Stimulated activated CD4-positive, alpha-beta T cell treated with anti-CD3 and anti-CD28 coated beads, Interleukin-2, amount 100 ng/mL, for 4 hours (primary cell): ENCODE results near the gene FAM9B.
A peak's percentile ranks its signal among the peaks of the same experiment; 100 is the strongest.
"Not testable (repeated sequence)": the region's sequence is repeated elsewhere in the genome, so short reads cannot be mapped to it uniquely, and the experiment has no call there.

Source experiments
- DNase-seq: peaks from one replicate; pipeline ENCODE4 v3.0.0-alpha.2; 2020; ENCODE audit warnings: low read depth

Gene FAM9B

DNA sequence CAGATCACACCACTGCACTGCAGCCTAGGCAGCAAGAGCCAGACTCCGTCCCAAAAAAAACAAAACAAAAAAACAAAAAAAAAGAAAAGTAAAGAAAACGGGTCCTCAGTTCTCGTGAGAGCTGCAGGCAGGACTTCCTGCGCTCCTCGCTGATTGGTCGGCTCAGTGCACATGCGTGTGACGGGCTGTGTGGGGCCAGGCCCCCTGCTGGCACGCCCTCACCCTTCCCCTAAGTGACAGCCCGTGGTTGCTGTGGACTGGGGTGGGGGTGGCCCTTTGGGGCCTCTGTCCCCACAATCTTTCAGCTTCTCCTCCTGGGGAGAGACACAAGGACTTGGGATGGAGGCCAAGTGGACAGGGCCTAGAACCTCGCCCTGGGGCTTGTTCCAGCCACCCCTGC lies at the start of gene FAM9B:
Gene FAM9B (minus strand): TSS at position 139 of the 400 bp plus-strand sequence. CDS start 1,141 bp downstream, outside the sequence.
- no peak for DNase-seq

DNA sequence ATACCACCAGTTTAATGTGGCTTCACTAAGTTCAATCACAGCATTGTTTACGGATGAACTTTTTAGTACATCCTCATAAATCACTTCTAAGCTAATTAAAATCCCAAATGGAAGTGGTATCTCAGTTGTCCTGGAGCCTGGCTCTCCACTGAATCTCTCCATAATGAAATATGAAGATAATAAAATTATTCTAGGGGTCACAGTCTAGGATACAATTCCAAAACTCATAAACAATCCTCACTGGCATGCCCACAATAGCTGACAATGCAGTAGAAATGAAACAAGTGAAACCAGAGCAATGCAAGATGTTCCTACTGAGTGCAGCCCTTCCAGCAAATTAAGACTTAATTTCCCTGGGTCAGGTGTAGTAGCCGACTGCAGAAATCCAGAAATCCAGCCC lies 47.3 kb upstream of the FAM9B start:
- no peak for DNase-seq

DNA sequence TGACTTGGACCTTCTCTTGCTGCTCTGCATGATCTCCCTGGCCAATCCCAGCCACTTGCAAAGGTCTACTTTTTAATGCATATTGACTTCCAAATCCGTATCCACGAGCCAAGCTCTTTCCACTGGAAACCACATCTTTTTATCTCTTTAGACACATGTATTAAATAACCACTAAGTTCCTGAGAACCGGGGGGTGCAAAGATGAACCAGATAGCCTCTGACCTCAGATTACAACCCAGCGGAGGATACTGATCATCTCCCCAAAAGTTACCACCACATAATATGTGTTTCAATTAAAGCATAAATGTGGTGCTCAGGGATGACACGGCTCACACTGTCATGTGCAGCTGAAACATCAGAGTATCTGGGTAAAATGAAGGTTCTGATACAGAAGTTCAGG lies 40.4 kb upstream of the FAM9B start:
- no peak for DNase-seq

DNA sequence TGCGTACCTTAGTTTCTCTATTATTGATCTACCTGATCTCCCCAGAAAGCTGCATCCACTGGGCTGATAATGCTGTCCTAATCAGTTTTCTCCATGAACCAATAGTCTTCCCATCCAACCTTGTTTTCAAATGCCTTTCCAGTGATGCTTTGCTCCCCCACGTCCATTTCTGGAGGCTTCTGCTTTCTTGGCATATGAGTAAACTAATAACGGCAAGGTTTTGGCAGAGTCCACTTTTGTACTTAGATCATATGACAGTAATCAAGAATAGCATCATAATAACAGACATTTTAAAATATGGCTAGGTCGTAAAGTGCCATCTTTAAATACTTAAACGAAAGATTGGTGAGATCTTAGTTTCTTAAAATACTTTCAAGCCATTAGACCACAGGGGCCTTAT lies 38.4 kb upstream of the FAM9B start:
- no peak for DNase-seq

DNA sequence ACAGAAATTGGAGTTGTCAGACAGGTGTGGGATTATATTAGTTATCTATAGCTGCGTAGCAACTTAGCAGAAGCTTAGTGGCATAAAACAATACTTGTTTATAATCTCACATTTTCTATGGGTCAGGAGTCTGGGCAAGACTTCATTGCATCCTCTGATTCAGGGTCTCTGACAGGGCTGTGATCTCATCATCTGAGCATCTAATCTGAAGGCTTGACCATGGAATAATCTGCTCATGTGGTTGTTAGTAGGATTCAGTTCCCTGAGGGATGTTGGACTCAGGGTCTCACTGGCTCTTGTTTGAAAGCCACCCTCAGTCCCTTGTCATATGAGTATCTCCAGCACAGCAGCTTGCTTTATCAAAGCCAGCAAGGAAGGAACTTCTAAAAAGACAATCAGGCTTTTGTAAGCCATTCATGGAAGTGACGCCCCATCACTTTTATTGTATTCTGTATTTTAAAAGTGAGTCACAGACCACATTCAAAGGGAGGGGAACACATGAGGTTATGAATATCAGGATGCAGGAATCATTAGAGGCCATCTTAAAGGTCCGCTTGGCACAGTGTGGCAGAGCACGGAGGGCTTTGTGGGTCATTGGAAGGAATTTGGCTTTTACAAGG lies 37.2 kb upstream of the FAM9B start:
- no peak for DNase-seq

DNA sequence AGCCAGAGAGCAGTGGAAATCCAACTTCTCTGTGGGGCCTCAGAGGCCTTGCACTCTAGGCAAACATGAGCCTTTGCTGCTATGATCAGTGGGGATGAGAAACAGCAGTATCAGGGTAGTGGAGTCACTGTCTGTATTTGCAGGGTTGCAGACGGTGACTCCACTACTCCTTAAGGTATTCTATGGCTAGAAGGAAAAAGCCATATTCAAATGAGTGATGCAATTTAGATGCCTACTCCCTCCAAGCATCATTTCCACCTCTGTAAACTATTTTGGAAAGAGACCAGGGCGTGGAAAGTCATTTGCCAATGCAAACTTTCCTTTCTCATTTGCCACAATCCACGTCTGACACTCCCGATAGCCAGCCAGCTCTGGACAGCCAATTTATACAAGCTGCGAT lies 35.6 kb upstream of the FAM9B start:
- no peak for DNase-seq

DNA sequence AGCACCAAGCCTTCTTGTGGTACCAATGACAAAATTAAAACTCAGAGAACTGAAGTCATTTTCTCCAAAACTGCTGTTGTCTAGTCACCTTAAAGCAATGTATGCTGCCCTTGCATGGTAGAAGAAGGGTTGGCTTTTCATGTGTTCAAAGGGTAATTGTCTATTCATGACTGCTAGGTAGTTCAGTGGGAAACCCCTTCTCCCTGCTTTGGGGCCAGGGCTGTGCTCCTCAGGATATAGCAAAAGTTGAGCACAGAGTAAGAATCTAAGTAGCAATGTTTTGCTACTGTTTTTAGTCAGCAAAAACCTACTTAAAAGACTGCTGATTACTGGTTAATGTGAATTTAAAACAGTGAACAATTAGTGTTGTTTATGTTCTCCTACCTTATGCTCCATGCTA lies 30.8 kb upstream of the FAM9B start:
- DNase-seq: no peak

DNA sequence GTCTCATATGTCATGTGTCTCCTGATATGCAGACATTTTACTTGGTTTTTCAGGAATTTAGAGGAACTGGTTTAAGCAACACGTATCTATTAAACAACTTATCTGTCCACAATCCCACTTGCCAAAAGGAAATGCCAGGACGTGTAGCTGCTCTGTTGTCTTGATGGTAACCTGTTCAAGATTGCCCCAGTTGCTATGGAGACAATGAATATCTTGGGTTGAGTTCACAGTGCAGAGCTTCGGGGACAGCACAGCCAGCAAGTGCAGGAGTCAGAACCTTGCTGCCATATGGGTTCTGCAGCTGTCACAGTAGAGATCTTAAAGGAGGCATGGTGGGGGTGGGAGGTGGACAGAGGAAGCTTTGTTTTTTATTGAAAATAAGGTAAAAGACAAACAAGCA lies 28.7 kb upstream of the FAM9B start:
- no peak for DNase-seq

DNA sequence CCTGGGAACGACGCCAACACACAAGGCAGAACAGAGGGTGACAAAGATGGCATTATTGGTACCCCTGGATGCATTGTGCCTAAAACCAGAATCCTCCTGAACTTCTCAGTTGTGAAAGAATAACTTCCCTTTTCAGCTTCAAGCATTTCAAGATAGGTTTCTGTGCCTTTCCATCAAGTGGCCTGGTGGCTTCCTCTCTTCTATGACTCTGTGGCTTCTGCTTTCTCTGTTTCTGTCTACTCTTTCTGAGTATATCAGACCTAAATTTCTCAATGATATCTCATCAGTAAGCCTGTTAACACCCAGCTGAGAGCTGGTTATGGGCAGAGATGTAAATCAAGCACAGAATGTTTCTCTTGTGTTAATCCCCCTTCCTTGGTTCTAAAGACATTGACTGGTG lies 21.4 kb upstream of the FAM9B start:
- no peak for DNase-seq

DNA sequence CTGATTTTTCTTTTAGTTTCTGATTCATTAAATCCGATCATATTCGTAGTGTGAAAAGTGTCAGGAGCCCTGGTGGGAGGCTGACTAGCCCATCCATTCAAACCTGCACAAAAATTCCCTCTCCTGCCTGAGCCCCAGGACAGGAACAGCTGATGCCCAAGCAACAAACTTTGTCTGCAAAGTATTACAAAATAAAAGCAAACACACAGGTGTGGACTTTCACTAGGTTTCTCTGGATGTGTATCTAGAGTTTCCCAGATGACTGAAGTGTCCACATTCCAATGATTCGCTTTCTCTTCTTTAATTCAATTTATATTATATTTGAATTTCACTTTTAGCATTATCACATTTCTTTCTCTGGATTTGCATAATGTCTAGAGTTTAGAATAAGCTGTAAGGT lies 18.2 kb upstream of the FAM9B start:
- DNase-seq: no peak

DNA sequence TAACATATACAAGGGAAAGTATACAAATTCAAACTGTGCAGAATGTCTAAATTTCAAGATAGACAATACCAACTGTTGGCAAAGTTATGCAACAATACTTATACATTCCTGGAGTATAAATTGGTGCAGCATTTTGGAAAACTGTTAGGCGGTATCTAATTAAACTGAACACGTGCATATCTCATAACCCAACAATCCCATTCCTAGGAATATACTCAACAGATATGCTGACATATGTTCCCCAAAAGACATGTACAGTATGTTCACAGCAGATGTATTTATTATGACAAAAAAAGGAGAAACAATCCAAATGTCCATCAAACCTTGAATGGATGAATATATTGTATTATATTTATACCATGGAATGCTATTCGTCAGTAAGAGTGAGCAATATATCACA lies 16.4 kb upstream of the FAM9B start:
- no peak for DNase-seq

DNA sequence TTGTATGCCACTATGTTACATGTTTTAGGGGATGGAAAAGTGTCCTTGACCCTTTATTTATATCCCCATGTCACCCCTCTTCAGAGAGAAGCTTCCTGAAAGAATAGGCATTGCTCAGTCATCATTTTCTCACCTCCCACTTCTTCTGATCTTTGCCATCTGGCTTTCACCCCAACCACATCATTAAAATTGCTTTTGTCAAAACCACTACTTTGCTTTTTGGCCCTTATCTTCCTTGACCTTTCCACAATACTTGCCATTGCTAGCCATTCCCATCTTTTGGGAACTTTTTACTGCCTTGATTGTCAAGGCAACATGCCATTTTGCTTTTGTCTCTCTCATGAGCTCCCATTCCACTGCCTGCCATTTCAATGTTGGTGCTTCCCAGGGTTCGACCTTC lies 14.9 kb upstream of the FAM9B start:
- DNase-seq: no peak

DNA sequence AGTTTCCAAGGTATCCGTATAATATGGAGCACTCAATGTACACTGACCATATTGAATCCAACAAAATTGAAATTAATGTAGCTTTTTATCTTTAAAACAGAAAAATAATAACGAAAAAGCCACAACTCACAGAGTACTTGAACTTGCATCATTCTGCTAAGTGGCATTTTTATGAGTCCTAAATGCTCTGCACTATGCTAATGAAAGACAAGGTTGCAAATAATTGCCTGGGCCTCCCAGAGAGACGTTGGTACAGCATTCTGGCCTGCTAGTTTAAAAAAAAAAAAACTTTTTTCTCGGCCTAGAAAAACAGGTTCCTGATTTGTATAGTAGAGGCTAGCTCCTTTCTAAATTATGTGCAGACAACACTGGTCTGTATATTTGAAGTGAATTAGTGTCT lies 4.3 kb upstream of the FAM9B start:
- no peak for DNase-seq

DNA sequence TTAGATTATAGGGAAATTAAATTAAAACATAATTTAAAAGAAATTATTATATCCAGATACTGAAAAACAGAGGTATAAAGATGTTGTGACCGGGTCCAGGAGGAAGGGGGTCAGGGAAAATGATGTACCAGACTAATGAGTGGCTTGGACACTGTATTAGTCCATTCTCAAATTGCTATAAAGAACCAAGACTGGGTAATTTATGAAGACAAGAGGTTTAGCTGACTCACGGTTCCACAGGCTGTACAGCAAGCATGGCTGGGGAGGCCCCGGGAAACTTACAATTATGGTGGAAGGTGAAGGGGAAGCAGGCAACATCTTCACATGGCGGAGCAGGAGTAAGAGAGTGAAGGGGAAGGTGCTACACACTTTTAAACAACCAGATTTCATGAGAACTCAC lies 3.4 kb upstream of the FAM9B start:
- no peak for DNase-seq

DNA sequence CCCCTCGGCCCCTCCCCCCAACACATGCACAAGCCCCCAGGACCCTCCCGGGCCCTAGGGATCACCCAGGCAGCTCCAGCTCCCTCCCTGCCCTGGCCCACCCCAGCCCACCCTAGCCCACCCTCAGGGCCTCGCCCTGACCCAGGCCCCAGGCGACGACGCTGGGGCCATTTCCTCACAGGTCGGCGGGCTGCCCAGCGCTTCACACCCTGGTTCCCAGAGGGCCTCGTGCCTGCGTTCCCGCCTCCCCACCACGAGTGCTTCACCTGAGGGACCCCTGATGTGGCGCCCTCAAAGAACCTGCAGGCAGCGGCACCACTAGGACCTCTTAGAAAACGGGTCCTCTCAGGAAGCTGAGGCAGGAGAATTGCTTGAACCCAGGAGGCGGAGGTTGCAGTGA lies 341 bp downstream of the FAM9B start:
- no peak for DNase-seq

DNA sequence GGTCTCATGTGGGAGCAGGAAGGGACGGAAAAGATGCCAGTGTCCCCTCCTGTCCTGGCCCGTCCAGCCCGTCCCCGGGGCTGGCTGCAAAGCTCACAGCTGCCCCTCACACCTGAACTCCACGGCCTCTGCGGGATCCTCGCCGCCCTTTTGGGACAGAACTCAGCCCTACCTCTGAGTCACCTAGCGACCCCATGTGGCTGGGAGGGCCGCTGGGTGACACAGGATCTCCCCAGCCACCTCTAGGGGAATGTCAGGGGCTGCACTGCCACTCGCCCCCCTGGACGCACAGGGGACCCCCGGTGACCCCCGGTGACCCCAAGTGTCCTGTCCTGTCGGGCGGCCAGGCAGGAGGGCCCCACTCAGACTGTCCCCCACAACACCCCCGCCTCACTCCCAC lies 748 bp downstream of the FAM9B start:
- no peak for DNase-seq

DNA sequence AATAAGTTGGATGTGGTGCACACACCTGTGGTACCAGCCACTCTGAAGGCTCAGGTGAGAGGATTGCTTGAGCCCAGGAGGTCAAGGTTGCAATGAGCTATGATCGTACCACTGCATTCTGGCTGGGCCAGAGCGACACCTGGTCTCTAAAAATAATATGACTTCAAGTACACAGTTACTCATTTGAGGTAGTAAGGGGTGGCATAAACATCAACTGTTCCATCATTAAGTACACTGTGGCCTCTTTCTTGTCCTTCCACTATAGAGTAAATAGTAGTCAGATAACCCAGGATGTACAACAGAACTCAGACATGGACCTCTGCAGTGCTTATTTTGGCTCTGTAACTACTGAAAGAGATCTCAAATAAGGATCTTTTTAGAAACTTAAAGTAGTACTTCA lies 10.6 kb downstream of the FAM9B start:
- DNase-seq: no peak

DNA sequence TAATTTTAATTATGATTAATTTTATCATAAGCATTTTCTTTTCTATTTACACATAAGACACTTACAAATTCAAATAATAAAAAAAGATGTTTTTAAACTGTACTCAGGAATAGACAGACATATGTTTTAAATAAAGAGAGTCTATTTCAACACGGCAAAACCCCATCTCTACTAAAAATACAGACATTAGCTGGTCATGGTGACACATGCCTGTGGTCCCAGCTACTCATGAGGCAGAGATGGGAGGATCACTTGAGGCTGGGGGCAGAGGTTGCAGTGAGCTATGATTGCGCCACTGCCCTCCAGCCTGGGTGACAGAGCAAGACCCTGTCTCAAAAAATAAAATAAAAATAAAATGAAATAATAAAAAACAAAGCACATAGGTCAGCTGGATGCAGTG lies 14.8 kb downstream of the FAM9B start:
- no peak for DNase-seq

DNA sequence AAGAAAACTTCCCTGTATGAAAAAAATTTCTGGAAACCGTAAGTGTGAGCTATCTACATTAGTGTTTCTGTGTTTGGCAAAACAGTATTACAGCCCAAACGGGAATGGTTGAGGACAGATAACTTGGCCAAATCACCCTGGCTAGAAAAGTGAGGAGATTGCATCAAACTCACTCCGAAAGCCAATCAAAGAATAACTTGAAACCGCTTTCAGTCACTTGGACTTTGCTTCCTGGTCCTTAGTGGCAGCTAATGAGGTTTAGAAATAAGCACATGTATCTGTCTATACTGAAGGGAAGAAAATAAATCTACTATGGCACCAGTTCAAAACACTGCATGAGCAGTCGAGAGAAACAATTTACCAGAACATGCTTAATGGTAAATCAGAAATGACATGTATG lies 15.6 kb downstream of the FAM9B start:
- not testable (repeated sequence) for DNase-seq

DNA sequence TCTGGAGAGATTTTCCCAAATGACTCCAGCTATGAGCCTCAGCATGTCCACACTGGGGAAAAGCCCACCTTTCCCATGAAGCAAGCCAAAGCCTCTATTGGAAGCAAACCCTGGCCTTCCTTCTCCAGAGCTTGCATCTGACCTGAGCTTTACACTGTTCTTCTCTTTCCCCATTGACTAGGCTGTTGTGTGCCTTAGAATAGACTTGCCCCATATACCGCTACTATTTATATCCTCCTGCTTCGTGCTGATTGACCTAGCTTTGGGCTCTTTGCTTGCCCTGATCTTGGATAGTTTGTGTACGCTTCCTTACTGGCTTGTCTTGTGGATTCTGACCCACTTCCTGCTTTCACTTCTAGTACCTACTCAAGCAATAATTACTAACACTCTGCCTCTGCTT lies 30.9 kb downstream of the FAM9B start:
- no peak for DNase-seq

DNA sequence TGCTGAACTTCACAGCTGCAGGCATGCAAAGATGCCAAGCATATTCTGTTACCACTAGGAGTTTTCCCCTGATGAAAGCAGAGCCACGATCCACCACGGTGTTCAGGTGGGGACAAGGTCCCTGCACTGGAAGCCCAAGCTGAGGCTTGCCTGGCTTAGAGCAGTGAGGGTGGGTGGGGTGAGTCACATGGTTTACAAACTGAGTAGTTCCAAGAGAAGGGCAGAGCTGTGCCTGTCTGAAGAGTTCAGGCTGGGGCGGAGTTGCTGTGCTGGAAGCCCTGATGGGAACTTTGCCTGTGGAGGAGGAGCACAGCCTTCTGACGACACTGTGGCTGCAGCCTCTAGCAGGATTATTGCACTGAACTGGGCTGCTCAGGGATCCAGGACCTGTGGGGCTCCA lies 45.5 kb downstream of the FAM9B start:
- DNase-seq: peak; percentile 19

DNA sequence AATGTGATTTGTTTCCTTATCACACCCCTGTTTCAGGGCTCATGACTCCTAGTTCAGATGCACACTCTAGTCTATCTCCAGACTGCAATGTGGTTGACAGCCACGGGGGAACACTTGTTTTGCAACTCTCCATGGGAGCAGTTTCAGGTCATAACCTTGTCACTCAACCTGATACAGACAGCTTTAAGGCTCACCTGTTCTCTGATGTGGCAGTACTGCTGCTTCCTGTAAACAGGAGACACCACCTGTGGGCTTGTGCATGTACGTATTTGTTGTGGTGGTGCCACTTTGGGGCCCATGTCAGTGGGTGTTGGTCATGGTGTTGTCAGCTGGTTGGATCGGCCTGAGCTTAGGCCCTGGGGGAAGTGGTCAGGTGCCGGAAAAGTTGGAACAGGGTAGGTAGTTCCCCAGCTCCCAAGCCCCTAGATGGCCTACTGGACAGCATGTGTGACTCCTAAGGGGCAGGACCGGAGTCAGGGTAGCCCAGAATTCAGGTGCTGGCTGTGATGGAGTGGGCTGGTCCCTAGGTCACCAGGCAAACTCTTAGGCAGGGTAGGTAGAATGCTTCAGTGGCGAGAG lies 46.2 kb downstream of the FAM9B start:
- DNase-seq: no peak

DNA sequence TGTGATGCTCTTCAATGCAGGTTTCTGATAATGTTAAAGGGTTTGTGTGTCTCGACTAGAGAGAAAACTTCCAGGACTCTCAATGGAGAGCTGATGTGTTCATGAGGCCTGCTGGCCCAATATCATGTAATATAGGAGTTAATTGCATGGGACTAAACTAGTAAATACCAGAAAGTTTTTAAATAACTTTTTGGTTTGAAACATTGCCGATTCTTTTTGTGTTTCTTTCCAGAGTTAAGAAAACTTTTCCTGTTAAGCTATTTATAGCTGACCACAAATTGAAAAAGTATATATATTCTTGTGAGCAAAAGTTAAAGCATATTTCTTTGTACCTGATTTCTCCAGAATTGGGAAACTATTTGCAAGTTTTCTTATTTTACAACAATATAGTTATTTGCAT lies 49.7 kb downstream of the FAM9B start:
- no peak for DNase-seq

DNA sequence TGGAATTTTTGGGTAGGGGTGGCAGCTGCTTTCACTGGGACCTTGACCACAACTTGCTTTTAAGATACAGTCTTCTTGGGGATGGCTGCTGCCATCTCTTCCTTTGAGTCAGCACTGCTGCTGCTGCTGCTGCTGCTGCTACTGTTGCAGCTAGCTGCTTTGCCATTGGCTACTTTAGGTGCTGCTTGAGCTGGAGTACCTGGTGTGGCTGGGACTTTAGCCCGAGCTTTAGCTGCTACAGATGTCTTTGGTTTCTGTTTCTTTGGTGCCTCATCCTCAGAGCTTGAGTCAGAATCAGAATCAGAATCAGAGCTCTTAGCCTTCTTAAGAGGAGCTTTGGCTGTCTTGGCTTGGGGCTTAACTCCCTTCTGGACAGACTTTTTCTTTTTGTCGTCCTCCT lies 52.2 kb downstream of the FAM9B start:
- DNase-seq: no peak

DNA sequence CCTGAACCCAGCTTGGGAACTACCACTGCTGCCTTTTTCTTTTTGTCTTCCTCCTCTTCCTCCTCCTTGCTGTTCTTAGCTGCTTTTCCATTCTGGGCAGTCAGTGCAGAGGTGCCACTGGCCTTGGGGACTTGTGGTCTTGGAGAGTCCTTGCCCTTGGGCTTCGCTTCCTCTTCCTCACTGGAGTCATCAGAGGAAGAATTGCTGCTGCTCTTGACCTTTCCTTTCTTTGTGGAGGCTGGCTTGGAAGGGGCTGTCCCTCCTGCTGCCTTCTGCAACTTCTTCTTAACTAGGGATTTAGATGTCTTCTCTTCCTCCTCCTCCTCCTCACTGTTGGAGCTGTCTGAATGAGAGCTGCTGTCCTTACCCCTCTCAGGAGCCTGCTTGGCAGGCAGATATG lies 53.2 kb downstream of the FAM9B start:
- DNase-seq: no peak
